Measurements from ENCODE around the gene PCNX3.
A peak's percentile ranks its signal among the peaks of the same experiment; 100 is the strongest.
"Not testable (repeated sequence)": the region's sequence is repeated elsewhere in the genome, so short reads cannot be mapped to it uniquely, and the experiment has no call there.

Gene PCNX3

DNA sequence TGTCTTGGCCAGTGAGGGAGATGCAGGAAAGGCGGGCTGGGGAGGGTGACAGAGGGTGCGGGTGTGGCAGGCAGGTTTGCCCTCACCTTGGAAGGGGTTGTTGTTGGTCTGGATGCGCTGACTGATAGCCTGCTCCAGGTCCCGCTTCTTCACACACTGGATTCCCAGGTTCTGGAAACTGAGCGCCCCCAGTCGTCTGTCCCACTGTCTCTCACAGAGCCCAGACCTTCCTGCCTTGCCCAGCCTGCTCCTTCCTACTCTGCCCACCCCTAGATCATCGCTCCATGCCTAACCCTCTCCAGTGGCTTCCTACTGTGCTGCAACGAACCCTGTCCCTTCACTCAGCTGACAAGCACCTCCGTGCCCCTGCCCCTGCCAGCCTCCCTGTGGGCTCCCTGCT lies 44.5 kb downstream of the PCNX3 start:
- intact Hi-C loops (cut with micrococcal nuclease), result no loop called here
- H3K27me3 Mint-ChIP-seq, result no peaks in the 10 kb centered on the region
- H3K9me3 Mint-ChIP-seq, result no peaks in the 10 kb centered on the region
- peak overlapping the region; percentile 9 for H3K27ac Mint-ChIP-seq
- peaks cover 72% of the 10 kb centered on the region for H3K36me3 Mint-ChIP-seq (ENCODE audit: low read depth)
- no peak overlapping the region for H3K4me3 Mint-ChIP-seq
- peaks cover 53% of the 10 kb centered on the region for H3K4me1 Mint-ChIP-seq (ENCODE audit: low read depth)

DNA sequence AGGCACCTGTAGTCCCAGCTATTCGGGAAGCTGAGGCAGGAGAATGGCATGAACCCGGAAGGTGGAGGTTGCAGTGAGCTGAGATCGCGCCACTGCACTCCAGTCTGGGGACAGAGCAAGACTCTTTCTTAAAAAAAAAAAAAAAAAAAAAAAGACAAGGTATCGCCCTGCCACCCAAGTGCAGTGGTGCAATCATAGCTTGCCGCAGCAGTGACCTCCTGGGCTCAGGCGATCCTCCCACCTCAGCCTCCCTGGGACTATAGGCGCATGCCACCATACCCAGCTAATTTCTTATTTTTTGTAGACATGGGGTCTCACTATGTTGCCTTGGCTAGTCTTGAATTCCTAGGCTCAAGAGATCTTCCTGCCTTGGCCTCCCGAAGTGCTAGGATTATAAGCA lies 45.3 kb downstream of the PCNX3 start:
- H3K27ac Mint-ChIP-seq; H3K9me3 Mint-ChIP-seq; H3K4me3 Mint-ChIP-seq; H3K27me3 Mint-ChIP-seq; intact Hi-C loops (cut with micrococcal nuclease): not testable (repeated sequence)
- peaks cover 46% of the 10 kb centered on the region for H3K4me1 Mint-ChIP-seq (ENCODE audit: low read depth)
- H3K36me3 Mint-ChIP-seq (ENCODE audit: low read depth), result peaks cover 63% of the 10 kb centered on the region

GRCh38 chr11:65661599-65662246 lies 46.1 kb downstream of the PCNX3 start:
- H3K4me1 Mint-ChIP-seq (ENCODE audit: low read depth), result peaks cover 38% of the 10 kb centered on the region
- peak overlapping the region; percentile 79 for H3K4me3 Mint-ChIP-seq
- intact Hi-C loops (cut with micrococcal nuclease), result no loop called here
- no peaks in the 10 kb centered on the region for H3K27me3 Mint-ChIP-seq
- H3K36me3 Mint-ChIP-seq (ENCODE audit: low read depth), result peaks cover 61% of the 10 kb centered on the region
- H3K9me3 Mint-ChIP-seq, result no peaks in the 10 kb centered on the region
- H3K27ac Mint-ChIP-seq, result peak overlapping the region; percentile 95

GRCh38 chr11:65662247-65662798 lies 46.7 kb downstream of the PCNX3 start:
- Mint-ChIP-seq H3K36me3 (ENCODE audit: low read depth) (peaks cover 55% of the 10 kb centered on the region), H3K27ac (peak overlapping the region; percentile 95), H3K9me3 (no peaks in the 10 kb centered on the region), H3K4me1 (ENCODE audit: low read depth) (peaks cover 32% of the 10 kb centered on the region), H3K27me3 (no peaks in the 10 kb centered on the region), H3K4me3 (peak overlapping the region; percentile 82)
- intact Hi-C loops (cut with micrococcal nuclease), result no loop called here

- Mint-ChIP-seq H3K27me3 (no peaks in the 10 kb centered on the region), H3K4me1 (ENCODE audit: low read depth) (peaks cover 27% of the 10 kb centered on the region), H3K9me3 (no peaks in the 10 kb centered on the region), H3K27ac (peak within 1 kb of the TSS; percentile 95), H3K4me3 (peak within 1 kb of the TSS; percentile 82), H3K36me3 (ENCODE audit: low read depth) (peaks cover 48% of the 10 kb centered on the region)
- intact Hi-C loops (cut with micrococcal nuclease), result loop anchor here (1.0 kb wide), 2 partner anchors 10 to 48 kb away; partner anchors contain the start of gene PCNX3
Observed at GRCh38 chr11:65662799-65663638, 47.4 kb downstream of the PCNX3 start, which contains the start of gene RELA. TSS of gene RELA (minus strand) at chr11:65662916. CDS start at chr11:65662832, 84 bp downstream.

DNA sequence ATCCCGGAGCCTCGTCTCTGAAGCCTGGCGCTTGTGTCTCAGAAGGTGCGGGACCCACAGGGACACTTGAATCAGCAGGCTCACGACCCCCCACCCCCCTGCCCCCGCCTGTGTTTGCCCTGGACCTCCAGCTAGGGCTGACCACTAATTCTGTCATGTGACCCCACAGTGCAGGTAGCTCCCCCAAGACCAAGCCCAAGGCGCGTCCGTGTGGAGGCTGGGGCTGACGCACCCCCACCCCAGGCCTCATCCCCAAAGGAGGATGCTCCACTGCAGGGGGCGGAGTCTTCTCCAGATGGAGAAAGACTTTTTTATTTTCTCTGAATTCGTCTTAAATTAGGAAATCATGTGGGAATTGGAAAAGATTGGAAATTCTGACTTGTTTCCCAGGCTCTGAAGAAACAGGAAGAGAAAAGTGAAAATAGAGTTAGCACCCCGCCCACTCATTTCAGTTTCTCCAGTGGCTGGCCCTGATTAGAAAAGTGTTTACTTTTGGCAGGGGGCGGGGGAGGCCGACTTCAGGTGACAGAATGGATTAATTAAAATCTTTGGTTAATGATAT lies 48.1 kb downstream of the PCNX3 start:
- no peaks in the 10 kb centered on the region for H3K27me3 Mint-ChIP-seq
- H3K4me3 Mint-ChIP-seq, result peak overlapping the region; percentile 82
- peaks cover 27% of the 10 kb centered on the region for H3K4me1 Mint-ChIP-seq (ENCODE audit: low read depth)
- H3K9me3 Mint-ChIP-seq, result no peaks in the 10 kb centered on the region
- peaks cover 41% of the 10 kb centered on the region for H3K36me3 Mint-ChIP-seq (ENCODE audit: low read depth)
- intact Hi-C loops (cut with micrococcal nuclease), result loop anchor here (1.0 kb wide), 2 partner anchors 10 to 48 kb away; partner anchors contain the start of gene PCNX3
- peak overlapping the region; percentile 95 for H3K27ac Mint-ChIP-seq

- no peak overlapping the region for H3K4me3 Mint-ChIP-seq
- H3K4me1 Mint-ChIP-seq (ENCODE audit: low read depth), result peaks cover 5% of the 10 kb centered on the region
- H3K9me3 Mint-ChIP-seq, result no peaks in the 10 kb centered on the region
- no peaks in the 10 kb centered on the region for H3K27me3 Mint-ChIP-seq
- intact Hi-C loops (cut with micrococcal nuclease), result no loop called here
- H3K27ac Mint-ChIP-seq, result no peak overlapping the region
- H3K36me3 Mint-ChIP-seq (ENCODE audit: low read depth), result no peaks in the 10 kb centered on the region
Observed at GRCh38 chr11:65672180-65672860, 56.7 kb downstream of the PCNX3 start.

DNA sequence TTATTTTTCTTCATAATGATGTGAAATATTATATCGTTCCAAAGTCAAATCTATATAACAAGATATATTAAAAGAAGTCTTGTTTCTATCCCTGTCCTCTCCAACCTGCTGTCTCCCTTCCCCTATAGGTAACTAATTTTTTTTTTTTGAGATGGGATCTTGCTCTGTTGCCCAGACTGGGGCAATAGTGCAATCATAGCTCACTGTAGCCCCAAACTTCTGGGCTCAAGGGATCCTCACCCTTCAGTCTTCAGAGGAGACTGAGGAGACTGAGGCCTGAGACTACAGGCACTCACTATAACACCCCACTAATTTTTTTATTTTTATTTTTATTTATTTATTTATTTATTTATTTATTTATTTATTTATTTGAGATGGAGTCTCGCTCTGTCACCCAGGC lies 57.4 kb downstream of the PCNX3 start:
- Mint-ChIP-seq H3K27me3 (no peaks in the 10 kb centered on the region), H3K27ac (no peak overlapping the region), H3K4me3 (no peak overlapping the region), H3K9me3 (no peaks in the 10 kb centered on the region), H3K36me3 (ENCODE audit: low read depth) (no peaks in the 10 kb centered on the region), H3K4me1 (ENCODE audit: low read depth) (peaks cover 5% of the 10 kb centered on the region)
- intact Hi-C loops (cut with micrococcal nuclease), result no loop called here

DNA sequence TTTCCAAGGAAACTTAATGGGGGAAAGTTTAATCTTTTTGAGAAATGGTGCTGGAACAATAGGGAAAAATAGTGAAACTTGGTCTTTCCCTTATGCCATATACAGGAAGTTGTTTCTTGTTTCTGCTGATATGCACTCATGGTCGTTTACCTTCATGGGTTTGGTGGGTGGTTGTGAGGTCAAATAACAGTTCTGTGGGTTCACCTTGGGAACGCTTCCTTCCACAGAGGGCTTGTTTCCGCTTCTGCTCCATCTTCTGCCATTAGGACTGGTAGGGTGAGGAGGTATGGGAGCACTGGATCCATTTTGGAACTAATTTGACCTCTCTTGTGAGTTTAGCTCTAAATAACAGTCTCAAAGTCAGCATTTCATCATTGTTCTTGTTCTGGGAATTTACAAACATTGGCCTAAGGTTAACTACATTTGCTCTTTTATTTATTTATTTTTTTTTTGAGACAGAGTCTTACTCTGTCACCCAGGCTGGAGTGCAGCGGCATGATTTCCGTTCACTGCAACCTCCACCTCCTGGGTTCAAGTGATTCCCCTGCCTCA lies 64.7 kb downstream of the PCNX3 start:
- intact Hi-C loops (cut with micrococcal nuclease), result no loop called here

DNA sequence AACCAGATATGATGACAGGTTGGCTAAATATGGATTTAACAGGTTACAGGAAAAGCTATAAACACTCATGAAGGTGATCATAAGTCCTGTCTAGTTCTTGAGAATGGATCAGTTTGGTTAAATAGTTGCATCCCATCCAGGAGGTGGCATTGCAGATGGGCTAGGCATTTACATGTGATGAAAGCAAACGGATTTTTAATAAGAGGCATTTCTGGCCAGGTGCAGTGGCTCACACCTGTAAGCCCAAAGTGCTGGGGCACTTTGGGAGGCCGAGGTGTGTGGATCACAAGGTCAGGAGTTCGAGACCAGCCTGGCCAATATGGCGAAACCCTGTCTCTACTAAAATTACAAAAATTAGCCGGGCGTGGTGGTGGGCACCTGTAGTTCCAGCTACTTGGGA lies 67.9 kb downstream of the PCNX3 start:
- intact Hi-C loops (cut with micrococcal nuclease); H3K36me3 Mint-ChIP-seq (ENCODE audit: low read depth); H3K27ac Mint-ChIP-seq; H3K27me3 Mint-ChIP-seq; H3K4me3 Mint-ChIP-seq; H3K4me1 Mint-ChIP-seq (ENCODE audit: low read depth); H3K9me3 Mint-ChIP-seq: not testable (repeated sequence)

More for the DNA sequence above, 64.7 kb downstream of the PCNX3 start:
- Mint-ChIP-seq H3K36me3 (ENCODE audit: low read depth) (no peaks in the 10 kb centered on the region), H3K27me3 (no peaks in the 10 kb centered on the region), H3K9me3 (no peaks in the 10 kb centered on the region), H3K4me3 (no peak overlapping the region), H3K27ac (no peak overlapping the region), H3K4me1 (ENCODE audit: low read depth) (no peaks in the 10 kb centered on the region)

DNA sequence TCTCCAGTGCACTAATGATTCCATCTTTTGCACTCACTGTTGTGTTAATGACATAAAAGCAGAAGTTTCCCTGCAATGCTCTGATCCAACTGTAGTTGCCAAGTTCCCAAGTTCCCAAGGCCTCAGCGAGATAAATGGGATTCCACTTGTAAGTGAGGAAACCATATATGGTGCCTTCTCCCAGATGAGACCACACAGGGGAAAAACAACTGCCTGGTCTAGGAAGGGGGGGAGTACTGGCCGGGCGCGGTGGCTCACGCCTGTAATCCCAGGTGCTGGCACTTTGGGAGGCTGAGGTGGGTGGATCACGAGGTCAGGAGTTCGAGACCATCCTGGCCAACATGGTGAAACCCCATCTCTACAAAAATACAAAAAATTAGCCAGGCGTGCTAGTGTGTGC lies 70.4 kb downstream of the PCNX3 start:
- no peaks in the 10 kb centered on the region for H3K4me1 Mint-ChIP-seq (ENCODE audit: low read depth)
- H3K36me3 Mint-ChIP-seq (ENCODE audit: low read depth), result no peaks in the 10 kb centered on the region
- H3K4me3 Mint-ChIP-seq, result no peak overlapping the region
- H3K27me3 Mint-ChIP-seq, result no peaks in the 10 kb centered on the region
- no peak overlapping the region for H3K27ac Mint-ChIP-seq
- intact Hi-C loops (cut with micrococcal nuclease), result no loop called here
- H3K9me3 Mint-ChIP-seq, result no peaks in the 10 kb centered on the region
